IMR-90 (cell line): ENCODE measurements around the gene CDX2. TPM values are rescaled to one million over a fixed set of nuclear protein-coding genes. Genes with fewer than 3 reads are reported as not detected.

Experiments used
- ATAC-seq: fragments of 200-7000 bp; cut with Tn5 transposase; 2 replicates; pipeline ENCODE4 v1.9.1; 2020; ENCODE audit warnings: low read depth, mild to moderate bottlenecking, moderate library complexity
- BruUV-seq: library from RNA; stranded (reverse); fragments of 400-500 nt; replicated peaks from 2 replicates; lab custom pipeline; 2021; lab: Mats Ljungman, UMichigan
- CTCF ChIA-PET: fragments of 300-600 bp; formaldehyde crosslinking; extraction: SDS; loops from one replicate; lab custom pipeline; 2021; ENCODE audit warnings: antibody characterized with exemption; lab: Yijun Ruan, JAX
- POLR2A ChIA-PET: fragments of 300-600 bp; sonication (Branson Sonifier 250); formaldehyde crosslinking; loops from one replicate; lab custom pipeline; 2022; ENCODE audit warnings: antibody characterized with exemption; ENCODE audit not compliant: unreplicated experiment; lab: Charles Lee
- DNase-seq: peaks from one replicate; pipeline ENCODE4 v3.0.0; 2013
- H2AFZ ChIP-seq: replicated peaks from 2 replicates; pipeline ENCODE3; 2013; ENCODE audit warnings: low read length, mild to moderate bottlenecking; ENCODE audit not compliant: poor library complexity
- H2AK5ac ChIP-seq: 2 replicates; pipeline ENCODE4 v1.6.1; 2013; ENCODE audit warnings: low read depth, low read length, inconsistent platforms
- H2AK9ac ChIP-seq: replicated peaks from 2 replicates; pipeline ENCODE3; 2013; ENCODE audit warnings: mild to moderate bottlenecking, low read depth, low read length, moderate library complexity; ENCODE audit not compliant: poor library complexity
- H2BK120ac ChIP-seq: 2 replicates; pipeline ENCODE4 v1.6.1; 2013; ENCODE audit warnings: low read depth, low read length, inconsistent platforms
- H2BK15ac ChIP-seq: 3 replicates; pipeline ENCODE4 v1.6.1; 2013; ENCODE audit warnings: low read depth, low read length, inconsistent platforms
- H2BK20ac ChIP-seq: 2 replicates; pipeline ENCODE4 v1.6.1; 2013; ENCODE audit warnings: low read depth, mild to moderate bottlenecking, inconsistent platforms, low read length, moderate library complexity
- H2BK5ac ChIP-seq: 2 replicates; pipeline ENCODE4 v1.6.1; 2013; ENCODE audit warnings: mild to moderate bottlenecking, low read depth, low read length, inconsistent platforms; ENCODE audit not compliant: poor library complexity, severe bottlenecking
- H3K14ac ChIP-seq: replicated peaks from 2 replicates; pipeline ENCODE4 v1.6.1; 2013; ENCODE audit warnings: low read depth, low read length, inconsistent platforms
- H3K18ac ChIP-seq: 2 replicates; pipeline ENCODE4 v1.6.1; 2013; ENCODE audit warnings: low read depth, low read length, control low read depth
- H3K23ac ChIP-seq: 2 replicates; pipeline ENCODE4 v1.6.1; 2013; ENCODE audit warnings: low read depth, low read length, inconsistent platforms
- H3K27ac ChIP-seq: 2 replicates; pipeline ENCODE4 v1.5.1; 2013; ENCODE audit warnings: mild to moderate bottlenecking, control low read depth, low read length; ENCODE audit not compliant: insufficient read depth
- H3K27me3 ChIP-seq: 2 replicates; pipeline ENCODE4 v1.6.1; 2013; ENCODE audit warnings: low read length; ENCODE audit not compliant: control insufficient read depth, insufficient read depth
- H3K36me3 ChIP-seq: 2 replicates; pipeline ENCODE4 v1.6.1; 2013; ENCODE audit warnings: low read length, mixed read lengths; ENCODE audit not compliant: control insufficient read depth, insufficient read depth
- H3K4ac ChIP-seq: 2 replicates; pipeline ENCODE4 v1.6.1; 2013; ENCODE audit warnings: low read depth, low read length, inconsistent platforms
- H3K4me1 ChIP-seq: 2 replicates; pipeline ENCODE4 v1.6.1; 2013; ENCODE audit warnings: low read length, mixed read lengths; ENCODE audit not compliant: control insufficient read depth, insufficient read depth
- H3K4me2 ChIP-seq: 2 replicates; pipeline ENCODE4 v1.6.1; 2013; ENCODE audit warnings: low read depth, mild to moderate bottlenecking, control low read depth, low read length, moderate library complexity
- H3K4me3 ChIP-seq: 2 replicates; pipeline ENCODE4 v1.5.1; 2013; ENCODE audit warnings: low read depth, mild to moderate bottlenecking, control low read depth, low read length, moderate library complexity; ENCODE audit not compliant: insufficient read depth
- H3K56ac ChIP-seq: 2 replicates; pipeline ENCODE4 v1.6.1; 2013; ENCODE audit warnings: low read length, inconsistent platforms; ENCODE audit not compliant: insufficient read depth; ENCODE audit errors: extremely low read depth
- H3K79me1 ChIP-seq, 2 experiments: 2 replicates each; pipeline ENCODE4 v1.6.1; 2013; ENCODE audit warnings: low read length in 2 of 2, inconsistent platforms in 1 of 2, low read depth in 1 of 2
- H3K9ac ChIP-seq: 2 replicates; pipeline ENCODE4 v1.6.1; 2013; ENCODE audit warnings: low read depth, low read length, control low read depth
- H3K9me1 ChIP-seq: 2 replicates; pipeline ENCODE4 v1.6.1; 2013; ENCODE audit warnings: low read length, inconsistent platforms; ENCODE audit not compliant: insufficient read depth
- H3K9me3 ChIP-seq: 2 replicates; pipeline ENCODE4 v1.6.1; 2013; ENCODE audit warnings: low read length; ENCODE audit not compliant: control insufficient read depth, insufficient read depth
- H4K20me1 ChIP-seq: 2 replicates; pipeline ENCODE4 v1.6.1; 2013; ENCODE audit warnings: low read length, inconsistent platforms; ENCODE audit not compliant: insufficient read depth
- H4K5ac ChIP-seq: 2 replicates; pipeline ENCODE4 v1.6.1; 2013; ENCODE audit warnings: mild to moderate bottlenecking, low read depth, low read length, control low read depth
- H4K8ac ChIP-seq, 2 experiments: 2 replicates each; pipeline ENCODE4 v1.6.1; 2013; ENCODE audit warnings: low read depth in 2 of 2, low read length in 2 of 2, control low read depth in 1 of 2, inconsistent platforms in 1 of 2
- H4K91ac ChIP-seq: 2 replicates; pipeline ENCODE4 v1.6.1; 2013; ENCODE audit warnings: low read depth, low read length, inconsistent platforms; ENCODE audit not compliant: insufficient read depth
- CEBPB ChIP-seq: IDR thresholded peaks from 2 replicates; pipeline ENCODE4 v1.6.1; 2012; ENCODE audit warnings: low read depth, low read length, improper control_type of control experiment
- MAFK ChIP-seq: IDR thresholded peaks from 2 replicates; pipeline ENCODE4 v1.6.1; 2012; ENCODE audit warnings: low read depth, low read length, improper control_type of control experiment
- MAZ ChIP-seq: IDR thresholded peaks from 2 replicates; pipeline ENCODE4 v1.6.1; 2012; ENCODE audit warnings: low read depth, mild to moderate bottlenecking, low read length, improper control_type of control experiment, moderate library complexity, borderline replicate concordance
- SMC3 ChIP-seq: fragments of 150-350 bp; IDR thresholded peaks from 2 replicates; pipeline ENCODE4 v1.6.1; 2016; ENCODE audit warnings: low read depth, mild to moderate bottlenecking, antibody characterized with exemption, low read length, moderate library complexity
- USF2 ChIP-seq: fragments of 150-350 bp; IDR thresholded peaks from 2 replicates; pipeline ENCODE4 v1.6.1; 2017; ENCODE audit warnings: mild to moderate bottlenecking, antibody characterized with exemption, low read length, low read depth
- WGBS, 2 experiments: methylation state at CpG; one replicate each; pipeline versions ENCODE4 v1.1.5 to v1.1.7; 2013; ENCODE audit warnings: missing lambda C conversion rate in 2 of 2; ENCODE audit not compliant: insufficient read length in 1 of 2; ENCODE audit errors: extremely low coverage in 2 of 2; 5-methylcytosine and 5-hydroxymethylcytosine counted together
- dilution Hi-C: fragments of 300-500 bp; cut with HindIII; formaldehyde crosslinking; loops from one replicate; pipeline ENCODE4 v1.14.3; 2018; ENCODE audit warnings: low sequenced_read_pairs; ENCODE audit not compliant: unreplicated experiment
- in situ Hi-C: fragments of 300-500 bp; cut with MboI; formaldehyde crosslinking; loops from 3 replicates; pipeline ENCODE4 v1.14.3; 2019; ENCODE audit warnings: low sequenced_read_pairs, inconsistent platforms, mixed read lengths
- intact Hi-C: fragments of 100-400 bp; cut with micrococcal nuclease; formaldehyde crosslinking; loops from 2 replicates; pipeline ENCODE4 v1.10.0; 2022
- polyA plus RNA-seq, 3 experiments: library from polyadenylated mRNA; depleted of rRNA; stranded (reverse); fragments of >200 nt; gene quantifications; 2 replicates each; pipeline ENCODE4 v1.2.3, GENCODE V29; 2012; ENCODE audit warnings: low replicate concordance in 1 of 3
- total RNA-seq: library from RNA; depleted of rRNA; stranded (reverse); fragments of >200 nt; gene quantifications from 2 replicates; pipeline ENCODE4 v1.2.3, GENCODE V29; 2012

Gene CDX2
- total and polyA plus RNA-seq, 2 of the 4 experiments (the other 2 are of a cell fraction) = not detected

- TF ChIP-seq USF2 = no peak
Measured at GRCh38 chr13:27926644-27927434, 42.3 kb downstream of the CDX2 start (continued).

GRCh38 chr13:27925220-27925991, 43.7 kb downstream of the CDX2 start:
- DNase-seq = no peak
- ChIA-PET POLR2A (no interaction called here), CTCF (interaction anchor here (1.1 kb wide), 1 partner anchor 28 kb away, joined by 3 read pairs; no protein-coding TSS in a partner anchor)
- no peak overlapping the region for H3K14ac ChIP-seq
- TF ChIP-seq MAZ (no peak), MAFK (no peak), SMC3 (no peak), CEBPB (no peak)
- no peak overlapping the region for H2BK120ac ChIP-seq
- no peak overlapping the region for H2BK20ac ChIP-seq
- H4K8ac ChIP-seq = no peak overlapping the region
- H4K5ac ChIP-seq = no peak overlapping the region
- no peaks in the 10 kb centered on the region for H3K36me3 ChIP-seq
- no peak overlapping the region for H3K9ac ChIP-seq
- H3K27ac ChIP-seq = no peak overlapping the region
- ATAC-seq = no peak
- no peak overlapping the region for H2AFZ ChIP-seq
- intact Hi-C loops (no loop called here), dilution Hi-C loops (no loop called here), in situ Hi-C loops (no loop called here)
- H2AK5ac ChIP-seq = no peak overlapping the region
- no peak overlapping the region for H4K91ac ChIP-seq
- H3K23ac ChIP-seq = no peak overlapping the region
- no peak overlapping the region for H3K4ac ChIP-seq
- H3K4me2 ChIP-seq = no peak overlapping the region
- H3K4me1 ChIP-seq = peaks cover 3% of the 10 kb centered on the region; the same call in 1 of the 2 replicates
- H2BK5ac ChIP-seq = no peak overlapping the region
- H3K56ac ChIP-seq = no peak overlapping the region
- peaks cover 97% of the 10 kb centered on the region for H3K27me3 ChIP-seq
- H2BK15ac ChIP-seq = no peak overlapping the region
- H3K9me3 ChIP-seq = peaks cover 4% of the 10 kb centered on the region
- no peaks in the 10 kb centered on the region for H3K79me1 ChIP-seq
- H3K4me3 ChIP-seq = no peak overlapping the region
- H2AK9ac ChIP-seq = no peak overlapping the region
- no peaks in the 10 kb centered on the region for H3K9me1 ChIP-seq
- H3K18ac ChIP-seq = no peak overlapping the region
- BruUV-seq = no TSS peak
- WGBS, 2 experiments = 0% methylated on average over 2 of the region's 9 CpGs; no CpG with 5 or more reads in 1 of the 2 experiments
- no peaks in the 10 kb centered on the region for H4K20me1 ChIP-seq
